HepG2 (cell line): ENCODE data around the gene STOML3. TPM values are rescaled to one million over a fixed set of nuclear protein-coding genes. Genes with fewer than 3 reads are reported as not detected.

ENCODE experiments used
- ATAC-seq: fragments of 200-7000 bp; cut with Tn5 transposase; 3 replicates; pipeline ENCODE4 v1.9.1; 2020; ENCODE audit warnings: mild to moderate bottlenecking, moderate library complexity
- BruUV-seq: library from RNA; stranded (reverse); fragments of 400-500 nt; replicated peaks from 2 replicates; lab custom pipeline; 2021; lab: Mats Ljungman, UMichigan
- CTCF ChIA-PET: fragments of 300-600 bp; formaldehyde crosslinking; extraction: SDS; loops from one replicate; lab custom pipeline; 2021; ENCODE audit warnings: low total read pairs, inconsistent platforms, low intra/inter-chr PET ratio; lab: Yijun Ruan, JAX
- POLR2A ChIA-PET: fragments of 350-600 bp; sonication (Branson Sonifier 250); formaldehyde crosslinking; loops from one replicate; lab custom pipeline; 2020; ENCODE audit warnings: antibody characterized with exemption, inconsistent platforms; lab: Yijun Ruan, JAX
- DNase-seq: peaks from one replicate; pipeline ENCODE4 v3.0.0-alpha.2; 2015; ENCODE audit warnings: low spot score
- FAIRE-seq: peaks from 3 replicates; lab custom pipeline; 2011; peaks lifted over from hg19 to GRCh38; lab: Jason Lieb, UNC
- H2AFZ ChIP-seq: one replicate; pipeline ENCODE4 v1.6.1; 2011; ENCODE audit warnings: low read length, inconsistent platforms
- H3K27ac ChIP-seq: fragments of 300-600 bp; 3 replicates; pipeline ENCODE4 v1.8.0; 2011; ENCODE audit warnings: mixed run types, mild to moderate bottlenecking, mixed read lengths, low read length, inconsistent platforms; ENCODE audit not compliant: insufficient read depth; ENCODE audit errors: extremely low read length
- H3K27me3 ChIP-seq, 2 experiments: fragments of 200-600 bp in 1 of 2; 2 replicates in 1 of 2; 3 replicates in 1 of 2; pipeline versions ENCODE4 v1.6.0 to v1.8.0; 2011; ENCODE audit warnings: low read length in 2 of 2, mild to moderate bottlenecking in 2 of 2, moderate library complexity in 2 of 2, inconsistent platforms in 1 of 2; ENCODE audit not compliant: insufficient read depth in 2 of 2, control insufficient read depth in 1 of 2
- H3K36me3 ChIP-seq, 2 experiments: fragments of 200-600 bp in 1 of 2; replicated peaks in 1 of 2; 2 replicates in 1 of 2; 3 replicates in 1 of 2; pipeline versions ENCODE4 v1.5.1 to v1.8.0; 2011; ENCODE audit warnings: low read length in 2 of 2, inconsistent platforms in 1 of 2; ENCODE audit not compliant: insufficient read depth in 2 of 2, control insufficient read depth in 1 of 2
- H3K4me1 ChIP-seq: 2 replicates; pipeline ENCODE4 v1.5.1; 2012; ENCODE audit warnings: low read length, inconsistent platforms; ENCODE audit not compliant: insufficient read depth
- H3K4me2 ChIP-seq: 2 replicates; pipeline ENCODE4 v1.6.0; 2011; ENCODE audit warnings: low read depth, low read length, inconsistent platforms
- H3K4me3 ChIP-seq, 3 experiments: fragments of 200-600 bp in 1 of 3; sonication (generic), shearing (Covaris generic) in 1 of 3; replicated peaks in 1 of 3; 2 replicates each; pipeline ENCODE4 v1.5.1; 2011 to 2016; ENCODE audit warnings: low read length in 3 of 3, inconsistent platforms in 2 of 3, low read depth in 2 of 3, mild to moderate bottlenecking in 2 of 3, control low read depth in 1 of 3, mixed read lengths in 1 of 3; ENCODE audit not compliant: insufficient read depth in 1 of 3
- H3K79me2 ChIP-seq: one replicate; pipeline ENCODE4 v1.6.1; 2011; ENCODE audit warnings: low read length, inconsistent platforms; ENCODE audit not compliant: insufficient read depth
- H3K9ac ChIP-seq: 2 replicates; pipeline ENCODE4 v1.6.0; 2011; ENCODE audit warnings: mild to moderate bottlenecking, low read depth, low read length, inconsistent platforms; ENCODE audit not compliant: insufficient read depth
- H3K9me3 ChIP-seq: 2 replicates; pipeline ENCODE4 v1.5.1; 2012; ENCODE audit warnings: mild to moderate bottlenecking, low read length
- H4K20me1 ChIP-seq: 2 replicates; pipeline ENCODE4 v1.6.0; 2011; ENCODE audit warnings: inconsistent platforms, mild to moderate bottlenecking, low read length, moderate library complexity; ENCODE audit not compliant: insufficient read depth
- HOXA3 ChIP-seq: sonication (generic); formaldehyde crosslinking; IDR thresholded peaks from 2 replicates; pipeline ENCODE4 v1.5.0; 2020; ENCODE audit warnings: missing genetic modification reagents
- MIER3 ChIP-seq: IDR thresholded peaks from 2 replicates; pipeline ENCODE4 v1.6.1; 2016; ENCODE audit warnings: missing compliant biosample characterization, borderline replicate concordance
- MTA1 ChIP-seq: sonication (generic); formaldehyde crosslinking; IDR thresholded peaks from 2 replicates; pipeline ENCODE4 v1.4.0; 2020; ENCODE audit warnings: missing genetic modification reagents, mild to moderate bottlenecking, borderline replicate concordance
- NCOA5 ChIP-seq: sonication (generic); formaldehyde crosslinking; IDR thresholded peaks from 2 replicates; pipeline ENCODE4 v1.4.0; 2020; ENCODE audit warnings: missing genetic modification reagents
- NR2C2 ChIP-seq: sonication (generic); formaldehyde crosslinking; IDR thresholded peaks from 2 replicates; pipeline ENCODE4 v1.4.0; 2020; ENCODE audit warnings: missing genetic modification reagents, mild to moderate bottlenecking, moderate library complexity, borderline replicate concordance
- NR3C1 ChIP-seq: sonication (generic); formaldehyde crosslinking; IDR thresholded peaks from 2 replicates; pipeline ENCODE4 v1.4.0; 2020; ENCODE audit warnings: missing genetic modification reagents
- RARG ChIP-seq: sonication (generic); formaldehyde crosslinking; IDR thresholded peaks from 2 replicates; pipeline ENCODE4 v1.4.0; 2020; ENCODE audit warnings: low read depth, mild to moderate bottlenecking, missing genetic modification reagents
- THAP11 ChIP-seq: IDR thresholded peaks from 2 replicates; pipeline ENCODE4 v1.6.1; 2016; ENCODE audit warnings: missing biosample characterization, missing genetic modification reagents
- XRCC5 ChIP-seq: fragments of 200-400 bp; formaldehyde crosslinking; optimal IDR thresholded peaks from 2 replicates; pipeline ENCODE3; 2017; ENCODE audit warnings: mild to moderate bottlenecking, low read length
- ZNF251 ChIP-seq: sonication (generic); formaldehyde crosslinking; IDR thresholded peaks from 2 replicates; pipeline ENCODE4 v1.9.0; 2021; ENCODE audit warnings: mild to moderate bottlenecking, missing genetic modification reagents
- ZNF660 ChIP-seq: sonication (generic); formaldehyde crosslinking; IDR thresholded peaks from 2 replicates; pipeline ENCODE4 v1.5.1; 2020; ENCODE audit warnings: mild to moderate bottlenecking, low read depth, missing genetic modification reagents, borderline replicate concordance
- ZNF75D ChIP-seq: sonication (generic); formaldehyde crosslinking; IDR thresholded peaks from 2 replicates; pipeline ENCODE4 v1.8.1; 2023; ENCODE audit warnings: missing genetic modification reagents, mild to moderate bottlenecking, borderline replicate concordance
- ZNF781 ChIP-seq: sonication (generic); formaldehyde crosslinking; IDR thresholded peaks from 2 replicates; pipeline ENCODE4 v1.5.1; 2020; ENCODE audit warnings: borderline replicate concordance, mild to moderate bottlenecking, missing genetic modification reagents; ENCODE audit errors: not compliant biosample characterization
- WGBS: methylation state at CpG from one replicate; pipeline ENCODE4 v1.1.6; 2017; ENCODE audit warnings: low lambda C conversion rate; 5-methylcytosine and 5-hydroxymethylcytosine counted together
- in situ Hi-C: cut with HindIII; loops from 2 replicates; pipeline ENCODE4 v1.10.0; 2017; ENCODE audit warnings: low pct_unique_long_range_greater_than_20kb; ENCODE audit not compliant: extremely low pct_ligation_motif_present
- intact Hi-C: fragments of 100-400 bp; cut with micrococcal nuclease; formaldehyde crosslinking; loops from one replicate; pipeline ENCODE4 v1.10.0; 2022; ENCODE audit not compliant: unreplicated experiment
- polyA plus RNA-seq, 8 experiments: library from polyadenylated mRNA; depleted of rRNA in 3 of 8; stranded (reverse) in 7 of 8; unstranded in 1 of 8; fragments of >200 nt; fragmentation: Illumina TruSeq in 4 of 8; extraction: Trizol in 4 of 8; gene quantifications; 2 replicates each; pipeline versions ENCODE4 v1.2.1 to v1.2.3, GENCODE V29; 2011 to 2016; ENCODE audit warnings: low read depth in 4 of 8, missing spikeins in 1 of 8, mixed read lengths in 1 of 8; ENCODE audit not compliant: insufficient read depth in 1 of 8
- total RNA-seq, 5 experiments: library from RNA; depleted of rRNA; stranded (reverse); fragments of >200 nt; fragmentation: Illumina TruSeq; extraction: Trizol; gene quantifications; 2 replicates each; pipeline ENCODE4 v1.2.3, GENCODE V29; 2016; ENCODE audit warnings: low read depth in 1 of 5
- TF ChIP-seq, protein P1 (sequence below): sonication (generic); formaldehyde crosslinking; IDR thresholded peaks from 2 replicates; pipeline ENCODE4 v1.4.0; 2020; ENCODE audit warnings: missing genetic modification reagents, borderline replicate concordance
- TF ChIP-seq, protein P2 (sequence below): sonication (generic); formaldehyde crosslinking; conservative IDR thresholded peaks from 2 replicates; pipeline ENCODE4 v1.4.0; 2020; ENCODE audit warnings: mild to moderate bottlenecking, missing genetic modification reagents, moderate library complexity
- TF ChIP-seq, protein P3 (sequence below): IDR thresholded peaks from 2 replicates; pipeline ENCODE4 v1.6.1; 2016; ENCODE audit warnings: missing compliant biosample characterization, missing genetic modification reagents, borderline replicate concordance

STOML3 gene
- total and polyA plus RNA-seq, 2 of the 13 experiments (the other 11 are each of a cell fraction or from before 2014, with no cell fraction given) = not detected

DNA sequence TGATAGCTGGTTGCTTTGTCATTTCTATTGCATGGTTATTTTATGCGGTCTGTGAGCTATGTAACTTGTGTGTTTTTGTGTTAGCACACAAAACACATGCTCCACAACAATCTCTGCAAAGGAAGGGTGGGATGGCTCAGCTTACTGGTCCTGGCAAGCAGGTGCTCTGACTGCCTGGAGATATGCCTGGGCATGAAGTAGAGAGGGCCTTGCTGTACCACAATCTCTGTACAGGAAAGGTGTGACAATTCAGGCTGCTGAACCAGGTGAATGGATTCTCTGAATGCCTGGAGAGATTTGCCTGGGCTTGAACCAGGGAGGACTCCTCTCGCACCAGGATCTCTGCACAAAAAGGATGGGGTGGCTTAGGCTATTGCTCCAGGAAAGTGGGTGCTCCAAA, 69.5 kb downstream of the STOML3 start:
- in situ Hi-C loops (no loop called here), intact Hi-C loops (no loop called here)
- FAIRE-seq (no peak), DNase-seq (no peak), ATAC-seq (no peak)
- no peaks in the 10 kb centered on the region for H3K9me3 ChIP-seq
- H3K4me2 ChIP-seq = no peak overlapping the region
- BruUV-seq = no TSS peak
- no peak overlapping the region for H3K9ac ChIP-seq
- no peaks in the 10 kb centered on the region for H4K20me1 ChIP-seq
- TF ChIP-seq, protein P1, sequence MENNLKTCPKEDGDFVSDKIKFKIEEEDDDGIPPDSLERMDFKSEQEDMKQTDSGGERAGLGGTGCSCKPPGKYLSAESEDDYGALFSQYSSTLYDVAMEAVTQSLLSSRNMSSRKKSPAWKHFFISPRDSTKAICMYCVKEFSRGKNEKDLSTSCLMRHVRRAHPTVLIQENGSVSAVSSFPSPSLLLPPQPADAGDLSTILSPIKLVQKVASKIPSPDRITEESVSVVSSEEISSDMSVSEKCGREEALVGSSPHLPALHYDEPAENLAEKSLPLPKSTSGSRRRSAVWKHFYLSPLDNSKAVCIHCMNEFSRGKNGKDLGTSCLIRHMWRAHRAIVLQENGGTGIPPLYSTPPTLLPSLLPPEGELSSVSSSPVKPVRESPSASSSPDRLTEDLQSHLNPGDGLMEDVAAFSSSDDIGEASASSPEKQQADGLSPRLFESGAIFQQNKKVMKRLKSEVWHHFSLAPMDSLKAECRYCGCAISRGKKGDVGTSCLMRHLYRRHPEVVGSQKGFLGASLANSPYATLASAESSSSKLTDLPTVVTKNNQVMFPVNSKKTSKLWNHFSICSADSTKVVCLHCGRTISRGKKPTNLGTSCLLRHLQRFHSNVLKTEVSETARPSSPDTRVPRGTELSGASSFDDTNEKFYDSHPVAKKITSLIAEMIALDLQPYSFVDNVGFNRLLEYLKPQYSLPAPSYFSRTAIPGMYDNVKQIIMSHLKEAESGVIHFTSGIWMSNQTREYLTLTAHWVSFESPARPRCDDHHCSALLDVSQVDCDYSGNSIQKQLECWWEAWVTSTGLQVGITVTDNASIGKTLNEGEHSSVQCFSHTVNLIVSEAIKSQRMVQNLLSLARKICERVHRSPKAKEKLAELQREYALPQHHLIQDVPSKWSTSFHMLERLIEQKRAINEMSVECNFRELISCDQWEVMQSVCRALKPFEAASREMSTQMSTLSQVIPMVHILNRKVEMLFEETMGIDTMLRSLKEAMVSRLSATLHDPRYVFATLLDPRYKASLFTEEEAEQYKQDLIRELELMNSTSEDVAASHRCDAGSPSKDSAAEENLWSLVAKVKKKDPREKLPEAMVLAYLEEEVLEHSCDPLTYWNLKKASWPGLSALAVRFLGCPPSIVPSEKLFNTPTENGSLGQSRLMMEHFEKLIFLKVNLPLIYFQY (CRISPR knock-in tag) = no peak
- TF ChIP-seq NR3C1 (CRISPR knock-in tag) (no peak), MIER3 (CRISPR knock-in tag) (no peak), RARG (CRISPR knock-in tag) (no peak), ZNF660 (CRISPR knock-in tag) (no peak), XRCC5 (no peak), THAP11 (CRISPR knock-in tag) (no peak), MTA1 (CRISPR knock-in tag) (no peak), ZNF781 (no peak), NR2C2 (CRISPR knock-in tag) (no peak), ZNF75D (CRISPR knock-in tag) (no peak), HOXA3 (no peak), ZNF251 (CRISPR knock-in tag) (no peak), NCOA5 (no peak)
- TF ChIP-seq, protein P2, sequence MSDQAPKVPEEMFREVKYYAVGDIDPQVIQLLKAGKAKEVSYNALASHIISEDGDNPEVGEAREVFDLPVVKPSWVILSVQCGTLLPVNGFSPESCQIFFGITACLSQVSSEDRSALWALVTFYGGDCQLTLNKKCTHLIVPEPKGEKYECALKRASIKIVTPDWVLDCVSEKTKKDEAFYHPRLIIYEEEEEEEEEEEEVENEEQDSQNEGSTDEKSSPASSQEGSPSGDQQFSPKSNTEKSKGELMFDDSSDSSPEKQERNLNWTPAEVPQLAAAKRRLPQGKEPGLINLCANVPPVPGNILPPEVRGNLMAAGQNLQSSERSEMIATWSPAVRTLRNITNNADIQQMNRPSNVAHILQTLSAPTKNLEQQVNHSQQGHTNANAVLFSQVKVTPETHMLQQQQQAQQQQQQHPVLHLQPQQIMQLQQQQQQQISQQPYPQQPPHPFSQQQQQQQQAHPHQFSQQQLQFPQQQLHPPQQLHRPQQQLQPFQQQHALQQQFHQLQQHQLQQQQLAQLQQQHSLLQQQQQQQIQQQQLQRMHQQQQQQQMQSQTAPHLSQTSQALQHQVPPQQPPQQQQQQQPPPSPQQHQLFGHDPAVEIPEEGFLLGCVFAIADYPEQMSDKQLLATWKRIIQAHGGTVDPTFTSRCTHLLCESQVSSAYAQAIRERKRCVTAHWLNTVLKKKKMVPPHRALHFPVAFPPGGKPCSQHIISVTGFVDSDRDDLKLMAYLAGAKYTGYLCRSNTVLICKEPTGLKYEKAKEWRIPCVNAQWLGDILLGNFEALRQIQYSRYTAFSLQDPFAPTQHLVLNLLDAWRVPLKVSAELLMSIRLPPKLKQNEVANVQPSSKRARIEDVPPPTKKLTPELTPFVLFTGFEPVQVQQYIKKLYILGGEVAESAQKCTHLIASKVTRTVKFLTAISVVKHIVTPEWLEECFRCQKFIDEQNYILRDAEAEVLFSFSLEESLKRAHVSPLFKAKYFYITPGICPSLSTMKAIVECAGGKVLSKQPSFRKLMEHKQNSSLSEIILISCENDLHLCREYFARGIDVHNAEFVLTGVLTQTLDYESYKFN (CRISPR knock-in tag) = no peak
- TF ChIP-seq, protein P3, sequence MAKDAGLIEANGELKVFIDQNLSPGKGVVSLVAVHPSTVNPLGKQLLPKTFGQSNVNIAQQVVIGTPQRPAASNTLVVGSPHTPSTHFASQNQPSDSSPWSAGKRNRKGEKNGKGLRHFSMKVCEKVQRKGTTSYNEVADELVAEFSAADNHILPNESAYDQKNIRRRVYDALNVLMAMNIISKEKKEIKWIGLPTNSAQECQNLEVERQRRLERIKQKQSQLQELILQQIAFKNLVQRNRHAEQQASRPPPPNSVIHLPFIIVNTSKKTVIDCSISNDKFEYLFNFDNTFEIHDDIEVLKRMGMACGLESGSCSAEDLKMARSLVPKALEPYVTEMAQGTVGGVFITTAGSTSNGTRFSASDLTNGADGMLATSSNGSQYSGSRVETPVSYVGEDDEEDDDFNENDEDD (CRISPR knock-in tag) = no peak
- H2AFZ ChIP-seq = no peak overlapping the region
- no peaks in the 10 kb centered on the region for H3K36me3 ChIP-seq
- 0 out of 5 replicates have a peak, but pooled peaks cover 0 to 7% of the 10 kb centered on the region in 2 experiments for H3K27me3 ChIP-seq
- H3K4me3 ChIP-seq = no peak overlapping the region
- POLR2A ChIA-PET = no interaction called here
- WGBS = 46% methylated on average over 1 of the region's 2 CpGs
- no peaks in the 10 kb centered on the region for H3K4me1 ChIP-seq
- H3K27ac ChIP-seq = no peak overlapping the region
- no peaks in the 10 kb centered on the region for H3K79me2 ChIP-seq
- CTCF ChIA-PET = no interaction called here
